HG03039 (cell line): ENCODE measurements around the gene SDR42E1.

Experiments
- ATAC-seq: cut with Tn5 transposase; IDR thresholded peaks from one replicate; pipeline ENCODE4 v1.9.1; 2021; ENCODE audit warnings: mild to moderate bottlenecking, moderate library complexity; ENCODE audit not compliant: unreplicated experiment

The SDR42E1 gene

GRCh38 chr16:81942007-81942601 is 69.2 kb downstream of the SDR42E1 start:
- ATAC-seq = no peak

- ATAC-seq = no peak
Observed at GRCh38 chr16:81940781-81941560, 70.3 kb downstream of the SDR42E1 start.

- no peak for ATAC-seq
Observed at GRCh38 chr16:81939164-81940056, 71.9 kb downstream of the SDR42E1 start.
